ENCODE measurements around the gene LRMDA. TPM values are rescaled to one million over a fixed set of nuclear protein-coding genes. Genes with fewer than 3 reads are reported as not detected.

LRMDA gene
- total and polyA plus RNA-seq, 12 donors: 30.7 to 132 (median 78.1) TPM

DNA sequence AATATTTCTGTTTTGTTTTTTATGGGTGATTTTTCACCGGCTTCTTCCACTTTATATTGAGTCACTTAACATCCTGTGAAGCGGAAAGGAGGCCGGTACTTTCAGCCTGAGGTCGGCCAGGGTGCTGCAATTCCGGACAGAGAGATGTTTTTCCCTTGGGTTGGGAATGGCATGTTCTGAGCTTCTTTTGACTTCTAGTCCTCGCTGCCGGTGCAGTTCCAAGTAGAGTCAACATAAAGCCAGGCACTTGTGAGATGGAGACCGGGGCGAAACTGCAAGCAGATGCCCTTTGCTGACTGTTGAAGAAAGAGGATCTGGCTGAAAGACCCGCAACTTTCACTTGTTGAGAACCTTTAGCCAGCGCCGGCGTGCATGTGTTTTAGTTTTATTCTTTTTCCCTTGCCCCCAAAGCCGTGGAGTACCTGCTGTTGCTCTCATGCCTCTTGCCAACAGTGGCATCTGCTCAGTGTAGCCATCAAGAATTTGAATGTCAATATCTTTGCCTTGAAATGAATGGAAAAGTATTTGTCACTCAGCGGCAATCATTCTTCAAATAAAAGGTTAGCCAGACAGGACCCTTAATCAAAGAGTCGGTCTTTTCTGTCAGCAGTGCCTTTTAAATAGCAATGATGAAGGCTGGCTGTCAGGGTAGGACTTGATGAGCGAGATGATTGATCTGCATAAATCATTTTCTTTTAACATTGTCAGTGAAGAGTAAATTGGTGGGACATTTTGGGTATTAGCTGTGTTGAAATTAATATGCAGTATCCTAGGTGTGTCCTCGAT is 351.2 kb downstream of the LRMDA start:
- peak in 3 of 7 donors; percentile 14 to 62 (median 27) for DNase-seq
- Histone ChIP-seq H3K27me3 (no peaks in the 10 kb centered on the region), H3K27ac (peak overlapping the region in 1 of 5 donors; percentile 38), H3K4me1 (replicated peaks in 1 of 2) (peaks cover 5 to 16% of the 10 kb centered on the region in 2 donors), H3K36me3 (replicated peaks in 1 of 2) (no peaks in the 10 kb centered on the region), H3K9me3 (replicated peaks in 1 of 3) (no peaks in the 10 kb centered on the region), H3K4me3 (no peak overlapping the region)
- 81 to 83% (median 82%) methylated on average over 18 of the region's 18 CpGs for WGBS, 4 donors
- intact Hi-C loops (cut with DNase I): no loop called here
- no peak for TF ChIP-seq POLR2A (IDR thresholded peaks at IDR 0.05)
- TF ChIP-seq, protein P1, sequence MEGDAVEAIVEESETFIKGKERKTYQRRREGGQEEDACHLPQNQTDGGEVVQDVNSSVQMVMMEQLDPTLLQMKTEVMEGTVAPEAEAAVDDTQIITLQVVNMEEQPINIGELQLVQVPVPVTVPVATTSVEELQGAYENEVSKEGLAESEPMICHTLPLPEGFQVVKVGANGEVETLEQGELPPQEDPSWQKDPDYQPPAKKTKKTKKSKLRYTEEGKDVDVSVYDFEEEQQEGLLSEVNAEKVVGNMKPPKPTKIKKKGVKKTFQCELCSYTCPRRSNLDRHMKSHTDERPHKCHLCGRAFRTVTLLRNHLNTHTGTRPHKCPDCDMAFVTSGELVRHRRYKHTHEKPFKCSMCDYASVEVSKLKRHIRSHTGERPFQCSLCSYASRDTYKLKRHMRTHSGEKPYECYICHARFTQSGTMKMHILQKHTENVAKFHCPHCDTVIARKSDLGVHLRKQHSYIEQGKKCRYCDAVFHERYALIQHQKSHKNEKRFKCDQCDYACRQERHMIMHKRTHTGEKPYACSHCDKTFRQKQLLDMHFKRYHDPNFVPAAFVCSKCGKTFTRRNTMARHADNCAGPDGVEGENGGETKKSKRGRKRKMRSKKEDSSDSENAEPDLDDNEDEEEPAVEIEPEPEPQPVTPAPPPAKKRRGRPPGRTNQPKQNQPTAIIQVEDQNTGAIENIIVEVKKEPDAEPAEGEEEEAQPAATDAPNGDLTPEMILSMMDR (IDR thresholded peaks at IDR 0.05): no peak

DNA sequence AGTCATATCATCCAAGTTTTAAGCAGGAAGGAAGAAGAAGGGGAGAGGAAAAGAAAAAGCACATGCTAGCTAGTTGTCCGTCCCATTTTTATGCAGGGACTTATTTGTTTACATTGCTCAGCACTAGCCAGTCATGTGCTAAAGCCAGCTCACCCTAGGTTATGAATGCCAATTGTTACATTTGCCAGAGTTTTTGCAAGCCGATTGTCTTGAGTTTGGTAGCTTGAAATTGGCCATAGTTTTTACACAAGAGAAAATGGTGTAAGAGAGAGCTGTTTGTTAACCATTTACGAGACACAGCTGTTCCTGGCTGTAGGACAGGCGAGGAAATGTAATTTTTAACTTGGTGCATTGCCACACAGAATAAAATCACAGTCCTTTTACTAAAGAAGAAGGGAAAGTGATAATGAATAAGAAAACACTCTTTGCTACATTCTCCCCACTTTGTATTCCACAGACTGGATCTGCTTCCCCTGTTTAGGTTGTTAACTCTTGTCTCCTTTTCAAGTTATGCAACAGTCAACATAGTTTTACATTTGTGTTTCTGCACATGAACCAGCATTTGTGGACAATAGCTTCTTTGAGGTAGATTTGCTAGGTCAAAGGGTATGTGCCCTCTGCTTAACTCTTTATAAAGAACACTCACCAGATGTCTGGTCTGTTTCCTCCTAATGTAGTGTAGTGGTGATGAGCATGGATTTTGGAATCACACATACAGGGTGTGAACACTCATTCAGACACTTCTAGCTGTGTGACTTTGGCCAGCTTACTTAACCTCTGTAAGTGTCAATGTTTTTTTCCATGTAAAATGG is 357.2 kb downstream of the LRMDA start:
- no peak for TF ChIP-seq POLR2A (IDR thresholded peaks at IDR 0.05)
- TF ChIP-seq, protein P1 (IDR thresholded peaks at IDR 0.05): no peak
- peaks cover 11 to 14% of the 10 kb centered on the region in 2 donors for H3K4me1 ChIP-seq (replicated peaks in 1 of 2)
- WGBS, 4 donors: 41 to 62% (median 48%) methylated on average over 4 of the region's 4 CpGs
- peak in 2 of 7 donors; percentile 49 to 60 for DNase-seq
- H3K27me3 ChIP-seq: no peaks in the 10 kb centered on the region
- H3K9me3 ChIP-seq (replicated peaks in 1 of 3): no peaks in the 10 kb centered on the region
- H3K36me3 ChIP-seq (replicated peaks in 1 of 2): no peaks in the 10 kb centered on the region
- no peak overlapping the region for H3K4me3 ChIP-seq
- intact Hi-C loops (cut with DNase I): no loop called here
- H3K27ac ChIP-seq: peak overlapping the region in 3 of 5 donors; percentile 10 to 27 (median 13)

DNA sequence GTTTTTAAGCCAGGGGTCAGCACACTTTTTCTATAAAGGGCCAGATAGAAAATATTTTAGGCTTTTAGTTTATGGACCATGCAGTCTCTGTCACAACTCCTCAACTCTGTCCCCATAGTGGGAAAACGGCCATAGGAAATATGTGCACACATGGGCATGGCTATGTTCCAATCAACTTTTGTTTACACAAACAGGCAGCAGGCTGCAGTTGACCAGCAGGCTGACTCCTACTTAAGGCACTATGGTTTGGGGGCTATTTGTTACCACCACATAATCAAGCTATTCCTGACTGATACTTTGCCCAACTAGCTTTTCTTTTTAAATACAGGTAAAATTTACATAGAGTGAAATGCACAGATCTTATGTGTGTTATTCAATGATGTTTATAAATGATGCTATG is 362.4 kb downstream of the LRMDA start:
- Histone ChIP-seq H3K4me3 (no peak overlapping the region), H3K36me3 (replicated peaks in 1 of 2) (no peaks in the 10 kb centered on the region), H3K9me3 (replicated peaks in 1 of 3) (peaks cover 0 to 9% (median 0%) of the 10 kb centered on the region in 3 donors), H3K4me1 (replicated peaks in 1 of 2) (peaks cover under 1% of the 10 kb centered on the region in 2 donors), H3K27me3 (no peaks in the 10 kb centered on the region), H3K27ac (no peak overlapping the region)
- TF ChIP-seq, protein P1 (IDR thresholded peaks at IDR 0.05): no peak
- TF ChIP-seq POLR2A (IDR thresholded peaks at IDR 0.05): no peak
- 69 to 93% (median 80%) methylated on average over 1 of the region's 1 CpG for WGBS, 4 donors
- intact Hi-C loops (cut with DNase I): no loop called here
- DNase-seq: no peak

DNA sequence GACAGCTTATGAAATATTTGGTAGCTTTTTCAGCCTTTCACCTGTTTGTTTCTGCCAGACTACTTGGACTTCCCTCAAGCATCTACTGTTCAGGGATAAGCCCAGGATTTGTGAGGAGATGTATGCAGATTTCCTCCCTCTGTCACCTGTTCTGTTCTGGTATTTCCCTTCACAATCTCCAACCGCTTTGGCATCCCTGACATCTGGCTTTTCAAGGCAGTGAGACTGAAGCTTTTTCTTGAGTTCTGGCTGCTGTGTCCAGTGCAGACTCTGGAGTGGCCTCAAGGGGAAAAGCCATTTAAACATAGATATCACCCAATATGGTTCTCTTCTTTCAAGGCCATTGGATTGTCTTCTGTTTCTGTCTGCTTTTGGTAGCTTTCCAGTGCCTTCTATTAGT is 369.7 kb downstream of the LRMDA start:
- no peak for DNase-seq
- no peaks in the 10 kb centered on the region for H3K4me1 ChIP-seq (replicated peaks in 1 of 2)
- H3K27ac ChIP-seq: no peak overlapping the region
- TF ChIP-seq POLR2A (IDR thresholded peaks at IDR 0.05): no peak
- TF ChIP-seq, protein P1 (IDR thresholded peaks at IDR 0.05): no peak
- 94 to 100% (median 96%) methylated on average over 1 of the region's 1 CpG for WGBS, 4 donors
- no peak overlapping the region for H3K4me3 ChIP-seq
- H3K36me3 ChIP-seq (replicated peaks in 1 of 2): no peaks in the 10 kb centered on the region
- intact Hi-C loops (cut with DNase I): no loop called here
- no peaks in the 10 kb centered on the region for H3K27me3 ChIP-seq
- peaks cover 0 to 2% (median 0%) of the 10 kb centered on the region in 3 donors for H3K9me3 ChIP-seq (replicated peaks in 1 of 3)

All from adrenal gland (tissue), 12 donors.